Activated CD4-positive, alpha-beta T cell treated with anti-CD3 and anti-CD28 coated beads, Interleukin-2, amount 50 U/mL, for 4 hours (primary cell): Measurements from ENCODE around the gene SALL3.

Experiments
- DNase-seq, 2 experiments: peaks; one replicate each; pipeline ENCODE4 v3.0.0-alpha.2; 2020

The SALL3 gene

GRCh38 chr18:79008356-79008940, 28.8 kb downstream of the SALL3 start:
- no peak for DNase-seq

- no peak for DNase-seq
Measured at GRCh38 chr18:79010802-79011201, 31.2 kb downstream of the SALL3 start.

GRCh38 chr18:79011300-79011870, 31.8 kb downstream of the SALL3 start:
- no peak for DNase-seq

GRCh38 chr18:79013869-79014268, 34.3 kb downstream of the SALL3 start:
- no peak for DNase-seq

GRCh38 chr18:79018911-79019310, 39.3 kb downstream of the SALL3 start:
- DNase-seq, result no peak

GRCh38 chr18:79019881-79020280, 40.3 kb downstream of the SALL3 start:
- no peak for DNase-seq

GRCh38 chr18:79022603-79023002, 43.0 kb downstream of the SALL3 start:
- DNase-seq, result no peak

- DNase-seq, result no peak
Measured at GRCh38 chr18:79026491-79026890, 46.9 kb downstream of the SALL3 start.

- DNase-seq, result no peak
Measured at GRCh38 chr18:79030680-79031079, 51.1 kb downstream of the SALL3 start.

GRCh38 chr18:79042276-79042675, 62.7 kb downstream of the SALL3 start:
- no peak for DNase-seq

GRCh38 chr18:79043288-79043687, 63.7 kb downstream of the SALL3 start:
- no peak for DNase-seq

- no peak for DNase-seq
Measured at GRCh38 chr18:79046522-79046921, 66.9 kb downstream of the SALL3 start.

- DNase-seq, result no peak
Measured at GRCh38 chr18:79047556-79048244, 68.1 kb downstream of the SALL3 start.

- no peak for DNase-seq
Measured at GRCh38 chr18:79048245-79048632, 68.6 kb downstream of the SALL3 start.

- no peak for DNase-seq
Measured at GRCh38 chr18:79049506-79049905, 69.9 kb downstream of the SALL3 start.
